T47D (cell line): ENCODE data around the gene RAE1.

Experiments used
- DNase-seq, 2 experiments: peaks; one replicate each; pipeline versions ENCODE4 v3.0.0 to v3.0.0-alpha.2; 2011 to 2012; ENCODE audit warnings: low read depth in 1 of 2, low spot score in 1 of 2
- JUND ChIP-seq: IDR thresholded peaks from 2 replicates; pipeline ENCODE4 v1.6.1; 2012; ENCODE audit warnings: low read depth
- in situ Hi-C: cut with HindIII; loops from 2 replicates; pipeline ENCODE4 v1.10.0; 2016; ENCODE audit warnings: low sequenced_read_pairs, low pct_unique_long_range_greater_than_20kb

RAE1 gene

GRCh38 chr20:57408131-57408530 lies 57.1 kb downstream of the RAE1 start:
- in situ Hi-C loops: no loop called here
- TF ChIP-seq JUND: no peak
- DNase-seq: no peak

- no peak for DNase-seq
- TF ChIP-seq JUND: no peak
- in situ Hi-C loops: no loop called here
Measured at GRCh38 chr20:57408536-57409233, 57.6 kb downstream of the RAE1 start.

GRCh38 chr20:57409316-57409671 lies 58.2 kb downstream of the RAE1 start:
- TF ChIP-seq JUND: no peak
- in situ Hi-C loops: no loop called here
- no peak for DNase-seq

GRCh38 chr20:57409672-57410397 lies 58.8 kb downstream of the RAE1 start:
- no peak for TF ChIP-seq JUND
- no peak for DNase-seq
- in situ Hi-C loops: no loop called here

- no peak for TF ChIP-seq JUND
- DNase-seq: no peak
- in situ Hi-C loops: no loop called here
Measured at GRCh38 chr20:57410398-57410920, 59.4 kb downstream of the RAE1 start.

- TF ChIP-seq JUND: no peak
- in situ Hi-C loops: no loop called here
- DNase-seq: no peak
Measured at GRCh38 chr20:57410924-57411323, 59.9 kb downstream of the RAE1 start.

GRCh38 chr20:57411406-57412283 lies 60.6 kb downstream of the RAE1 start:
- no peak for DNase-seq
- no peak for TF ChIP-seq JUND
- in situ Hi-C loops: no loop called here

GRCh38 chr20:57412347-57413029 lies 61.4 kb downstream of the RAE1 start:
- TF ChIP-seq JUND: no peak
- no peak for DNase-seq
- in situ Hi-C loops: no loop called here

- DNase-seq: no peak
- TF ChIP-seq JUND: no peak
- in situ Hi-C loops: no loop called here
Measured at GRCh38 chr20:57413986-57414385, 62.9 kb downstream of the RAE1 start.

- no peak for TF ChIP-seq JUND
- DNase-seq: no peak
- in situ Hi-C loops: no loop called here
Measured at GRCh38 chr20:57414867-57415592, 64.0 kb downstream of the RAE1 start.

- in situ Hi-C loops: no loop called here
- no peak for DNase-seq
- no peak for TF ChIP-seq JUND
Measured at GRCh38 chr20:57415771-57416170, 64.7 kb downstream of the RAE1 start.
